ENCODE measurements around the gene CCNK.

The CCNK gene

GRCh38 chr14:99516871-99517642, 35.8 kb downstream of the CCNK start:
- Histone ChIP-seq H3K36me3 (peaks cover 10 to 39% (median 24%) of the 10 kb centered on the region in 11 experiments), H3K27ac (peak overlapping the region in 1 of 11 experiments; percentile 23; a peak in 2 of 22 replicates), H4K20me1 (peaks cover 0 to 98% (median 69%) of the 10 kb centered on the region in 11 experiments; a peak in 20 of 22 replicates), H3K4me1 (peaks cover 14 to 47% (median 28%) of the 10 kb centered on the region in 10 experiments), H3K9ac (peak overlapping the region in 6 of 11 experiments; percentile 15 to 54 (median 38); a peak in 6 of 22 replicates), H3K27me3 (no peaks in the 10 kb centered on the region), H3K4me2 (peak overlapping the region in 8 of 11 experiments; percentile 5 to 66 (median 51); a peak in 12 of 22 replicates), H3K9me3 (replicated peaks in 1 of 11) (no peaks in the 10 kb centered on the region), H3K4me3 (no peak overlapping the region)
- TF ChIP-seq Cebpa-rat (IDR thresholded peaks at IDR 0.05) = no peak

- no peak for TF ChIP-seq Cebpa-rat (IDR thresholded peaks at IDR 0.05)
Measured at GRCh38 chr14:99517643-99518381, 36.6 kb downstream of the CCNK start.

GRCh38 chr14:99518441-99519346, 37.5 kb downstream of the CCNK start:
- no peak overlapping the region for H3K9ac ChIP-seq
- H3K36me3 ChIP-seq = peaks cover 0 to 24% (median 9%) of the 10 kb centered on the region in 11 experiments; a peak in 15 of 22 replicates
- TF ChIP-seq Cebpa-rat (IDR thresholded peaks at IDR 0.05) = no peak
- H4K20me1 ChIP-seq = peaks cover 0 to 98% (median 65%) of the 10 kb centered on the region in 11 experiments; a peak in 20 of 22 replicates
- H3K4me2 ChIP-seq = peak overlapping the region in 5 of 11 experiments; percentile 42 to 66 (median 61); a peak in 8 of 22 replicates
- H3K4me1 ChIP-seq = peaks cover 17 to 37% (median 27%) of the 10 kb centered on the region in 10 experiments
- H3K9me3 ChIP-seq (replicated peaks in 1 of 11) = no peaks in the 10 kb centered on the region
- H3K27ac ChIP-seq = no peak overlapping the region
- no peak overlapping the region for H3K4me3 ChIP-seq
- no peaks in the 10 kb centered on the region for H3K27me3 ChIP-seq

More at GRCh38 chr14:99517643-99518381, 36.6 kb downstream of the CCNK start:
- peaks cover 0 to 98% (median 64%) of the 10 kb centered on the region in 11 experiments; a peak in 20 of 22 replicates for H4K20me1 ChIP-seq
- peaks cover 2 to 32% (median 17%) of the 10 kb centered on the region in 11 experiments; a peak in 20 of 22 replicates for H3K36me3 ChIP-seq
- no peaks in the 10 kb centered on the region for H3K9me3 ChIP-seq (replicated peaks in 1 of 11)
- peak overlapping the region in 6 of 11 experiments; percentile 15 to 54 (median 38); a peak in 6 of 22 replicates for H3K9ac ChIP-seq
- no peak overlapping the region for H3K4me3 ChIP-seq
- peak overlapping the region in 8 of 11 experiments; percentile 5 to 66 (median 51); a peak in 12 of 22 replicates for H3K4me2 ChIP-seq
- H3K27ac ChIP-seq = peak overlapping the region in 2 of 11 experiments; percentile 11 to 23; a peak in 3 of 22 replicates
- H3K4me1 ChIP-seq = peaks cover 17 to 43% (median 33%) of the 10 kb centered on the region in 10 experiments
- no peaks in the 10 kb centered on the region for H3K27me3 ChIP-seq

- H3K36me3 ChIP-seq = peaks cover 0 to 16% (median 2%) of the 10 kb centered on the region in 11 experiments; a peak in 11 of 22 replicates
- H4K20me1 ChIP-seq = peaks cover 0 to 95% (median 58%) of the 10 kb centered on the region in 11 experiments; a peak in 20 of 22 replicates
- no peak overlapping the region for H3K4me3 ChIP-seq
- no peaks in the 10 kb centered on the region for H3K27me3 ChIP-seq
- H3K4me1 ChIP-seq = peaks cover 16 to 31% (median 21%) of the 10 kb centered on the region in 10 experiments
- no peak overlapping the region for H3K27ac ChIP-seq
- no peak overlapping the region for H3K9ac ChIP-seq
- no peak overlapping the region for H3K4me2 ChIP-seq
- H3K9me3 ChIP-seq (replicated peaks in 1 of 11) = no peaks in the 10 kb centered on the region
- no peak for TF ChIP-seq Cebpa-rat (IDR thresholded peaks at IDR 0.05)
Measured at GRCh38 chr14:99519347-99519881, 38.2 kb downstream of the CCNK start.

GRCh38 chr14:99519931-99520421, 38.8 kb downstream of the CCNK start:
- H3K4me2 ChIP-seq = no peak overlapping the region
- H3K27me3 ChIP-seq = no peaks in the 10 kb centered on the region
- no peak overlapping the region for H3K4me3 ChIP-seq
- no peaks in the 10 kb centered on the region for H3K9me3 ChIP-seq (replicated peaks in 1 of 11)
- H3K4me1 ChIP-seq = peaks cover 11 to 31% (median 21%) of the 10 kb centered on the region in 10 experiments; a peak in 19 of 20 replicates
- H3K36me3 ChIP-seq = peaks cover 0 to 11% (median 0%) of the 10 kb centered on the region in 11 experiments; a peak in 9 of 22 replicates
- H3K9ac ChIP-seq = no peak overlapping the region
- peaks cover 0 to 95% (median 55%) of the 10 kb centered on the region in 11 experiments; a peak in 19 of 22 replicates for H4K20me1 ChIP-seq
- TF ChIP-seq Cebpa-rat (IDR thresholded peaks at IDR 0.05) = no peak
- H3K27ac ChIP-seq = no peak overlapping the region

- Histone ChIP-seq H3K4me1 (peaks cover 11 to 35% (median 25%) of the 10 kb centered on the region in 10 experiments; a peak in 19 of 20 replicates), H3K27ac (no peak overlapping the region), H3K27me3 (no peaks in the 10 kb centered on the region), H3K9me3 (replicated peaks in 1 of 11) (no peaks in the 10 kb centered on the region), H3K4me2 (no peak overlapping the region), H3K4me3 (no peak overlapping the region), H3K9ac (no peak overlapping the region), H4K20me1 (peaks cover 0 to 95% (median 52%) of the 10 kb centered on the region in 11 experiments; a peak in 19 of 22 replicates), H3K36me3 (peaks cover 0 to 5% (median 0%) of the 10 kb centered on the region in 11 experiments; a peak in 3 of 22 replicates)
- TF ChIP-seq Cebpa-rat (IDR thresholded peaks at IDR 0.05) = no peak
Measured at GRCh38 chr14:99520571-99521081, 39.4 kb downstream of the CCNK start.

- Histone ChIP-seq H4K20me1 (peaks cover 0 to 95% (median 54%) of the 10 kb centered on the region in 11 experiments; a peak in 18 of 22 replicates), H3K9ac (no peak overlapping the region), H3K4me3 (no peak overlapping the region), H3K27ac (no peak overlapping the region), H3K27me3 (no peaks in the 10 kb centered on the region), H3K4me2 (no peak overlapping the region), H3K4me1 (peaks cover 11 to 40% (median 33%) of the 10 kb centered on the region in 10 experiments; a peak in 19 of 20 replicates), H3K36me3 (peaks cover 0 to 5% (median 0%) of the 10 kb centered on the region in 11 experiments; a peak in 3 of 22 replicates), H3K9me3 (replicated peaks in 1 of 11) (no peaks in the 10 kb centered on the region)
- no peak for TF ChIP-seq Cebpa-rat (IDR thresholded peaks at IDR 0.05)
Measured at GRCh38 chr14:99521176-99522024, 40.2 kb downstream of the CCNK start.

Data from BLaER1 treated with 17β-estradiol and CSF1 and Interleukin-3, amounts not matched to agents 10 nM and 100 nM (cell line).